H54 (cell line): Measurements from ENCODE around the gene ZSWIM3.

Source experiments
- DNase-seq: peaks from one replicate; pipeline ENCODE4 v3.0.0; 2011; ENCODE audit warnings: low spot score, mixed read lengths; ENCODE audit not compliant: insufficient read length
- FAIRE-seq: peaks from 3 replicates; lab custom pipeline; 2011; peaks lifted over from hg19 to GRCh38; lab: Jason Lieb, UNC
- POLR2A ChIP-seq: IDR thresholded peaks from 2 replicates; pipeline ENCODE4 v1.6.1; 2011; ENCODE audit warnings: low read depth, mild to moderate bottlenecking, low read length

Gene ZSWIM3

GRCh38 chr20:45857114-45857881 is at the start of gene ZSWIM3, which contains the start of gene ACOT8:
Gene ZSWIM3 (plus strand): TSS chr20:45857614. CDS start chr20:45857826, 212 bp downstream.
Gene ACOT8 (minus strand): TSS chr20:45857392. CDS start chr20:45857315, 77 bp downstream.
- DNase-seq: peak; percentile 99
- FAIRE-seq: peak; percentile 87
- peak; percentile 91 for TF ChIP-seq POLR2A

GRCh38 chr20:45810191-45810970 is 47.0 kb upstream of the ZSWIM3 start:
- TF ChIP-seq POLR2A: no peak
- no peak for FAIRE-seq
- DNase-seq: no peak

- TF ChIP-seq POLR2A: peak; percentile 54
- FAIRE-seq: peak; percentile 82
Observed at GRCh38 chr20:45812157-45813005, 45.0 kb upstream of the ZSWIM3 start, which contains the start of gene UBE2C. Gene UBE2C (plus strand): TSS chr20:45812644. CDS start chr20:45812696, 52 bp downstream.

GRCh38 chr20:45813006-45813340 is 44.4 kb upstream of the ZSWIM3 start:
- DNase-seq (no peak), FAIRE-seq (no peak)
- no peak; the same call in 1 of the 2 replicates for TF ChIP-seq POLR2A

More at GRCh38 chr20:45812157-45813005, 45.0 kb upstream of the ZSWIM3 start, which contains the start of gene UBE2C:
- peak; percentile 93 for DNase-seq

GRCh38 chr20:45813489-45813888 is 43.9 kb upstream of the ZSWIM3 start:
- no peak for FAIRE-seq

GRCh38 chr20:45814314-45814713 is 43.1 kb upstream of the ZSWIM3 start:
- DNase-seq (no peak), FAIRE-seq (no peak)
- TF ChIP-seq POLR2A: no peak

More at GRCh38 chr20:45813489-45813888, 43.9 kb upstream of the ZSWIM3 start:
- TF ChIP-seq POLR2A: no peak
- DNase-seq: no peak

GRCh38 chr20:45816951-45817350 is 40.5 kb upstream of the ZSWIM3 start:
- DNase-seq (no peak), FAIRE-seq (no peak)
- TF ChIP-seq POLR2A: no peak

GRCh38 chr20:45817376-45818194 is 39.8 kb upstream of the ZSWIM3 start:
- DNase-seq: no peak
- FAIRE-seq: no peak
- no peak for TF ChIP-seq POLR2A

- TF ChIP-seq POLR2A: no peak
- DNase-seq: no peak
- no peak for FAIRE-seq
Observed at GRCh38 chr20:45818239-45818638, 39.2 kb upstream of the ZSWIM3 start.

GRCh38 chr20:45819466-45819865 is 37.9 kb upstream of the ZSWIM3 start:
- no peak for FAIRE-seq
- no peak for DNase-seq
- TF ChIP-seq POLR2A: no peak

GRCh38 chr20:45821947-45822346 is 35.5 kb upstream of the ZSWIM3 start:
- no peak for FAIRE-seq
- no peak for DNase-seq
- TF ChIP-seq POLR2A: no peak

- DNase-seq (no peak), FAIRE-seq (no peak)
- TF ChIP-seq POLR2A: no peak
Observed at GRCh38 chr20:45822857-45823256, 34.6 kb upstream of the ZSWIM3 start.
